NCI-H187 (cell line): ENCODE measurements around the gene GMDS.

Experiments used
- DNase-seq, 2 experiments: peaks; one replicate each; lab custom pipeline; 2025; lab: John Stamatoyannopoulos, UW

GMDS gene

GRCh38 chr6:1940381-1940780, 305.0 kb downstream of the GMDS start:
- DNase-seq: peak in 1 of 2 experiments; percentile 13

GRCh38 chr6:1933292-1933691, 312.1 kb downstream of the GMDS start:
- DNase-seq: no peak

- DNase-seq: no peak
Observed at GRCh38 chr6:1931817-1932216, 313.6 kb downstream of the GMDS start.

- no peak for DNase-seq
Observed at GRCh38 chr6:1930356-1930755, 315.0 kb downstream of the GMDS start.

- no peak for DNase-seq
Observed at GRCh38 chr6:1929931-1930330, 315.5 kb downstream of the GMDS start.

GRCh38 chr6:1925743-1926430, 319.5 kb downstream of the GMDS start:
- DNase-seq: no peak

- no peak for DNase-seq
Observed at GRCh38 chr6:1923449-1923848, 322.0 kb downstream of the GMDS start.

GRCh38 chr6:1917626-1918371, 327.6 kb downstream of the GMDS start:
- no peak for DNase-seq

GRCh38 chr6:1916334-1917070, 328.9 kb downstream of the GMDS start:
- no peak for DNase-seq

- DNase-seq: no peak
Observed at GRCh38 chr6:1915226-1915625, 330.2 kb downstream of the GMDS start.

GRCh38 chr6:1913577-1913976, 331.8 kb downstream of the GMDS start:
- DNase-seq: no peak

GRCh38 chr6:1912731-1913130, 332.7 kb downstream of the GMDS start:
- DNase-seq: no peak

- no peak for DNase-seq
Observed at GRCh38 chr6:1911474-1911873, 333.9 kb downstream of the GMDS start.

- no peak for DNase-seq
Observed at GRCh38 chr6:1910621-1911407, 334.6 kb downstream of the GMDS start.

- no peak for DNase-seq
Observed at GRCh38 chr6:1908784-1909183, 336.6 kb downstream of the GMDS start.

GRCh38 chr6:1906609-1907008, 338.8 kb downstream of the GMDS start:
- no peak for DNase-seq

GRCh38 chr6:1906014-1906413, 339.4 kb downstream of the GMDS start:
- no peak for DNase-seq

- no peak for DNase-seq
Observed at GRCh38 chr6:1904898-1905297, 340.5 kb downstream of the GMDS start.

- no peak for DNase-seq
Observed at GRCh38 chr6:1904466-1904799, 341.0 kb downstream of the GMDS start.

- no peak for DNase-seq
Observed at GRCh38 chr6:1903780-1904465, 341.5 kb downstream of the GMDS start.

GRCh38 chr6:1901556-1901955, 343.8 kb downstream of the GMDS start:
- DNase-seq: no peak

GRCh38 chr6:1896897-1897296, 348.5 kb downstream of the GMDS start:
- DNase-seq: no peak
